ENCODE data around the gene CEP44.

- TF ChIP-seq CTCF (optimal IDR thresholded peaks at IDR 0.05 in 1 of 3, IDR thresholded peaks at IDR 0.05 in 1 of 3, conservative IDR thresholded peaks at IDR 0.05 in 1 of 3; ENCODE audit: extremely low read depth in 1 of 3, insufficient read depth in 2 of 3, low read length in 3 of 3) (no peak), EZH2 (IDR thresholded peaks at IDR 0.05; ENCODE audit: low read length) (no peak)
Observed at GRCh38 chr4:174377613-174378012, 93.9 kb downstream of the CEP44 start.
